Fibroblast of pulmonary artery (primary cell): ENCODE measurements around the gene PLPPR1.

Experiments used
- DNase-seq: peaks from one replicate; pipeline ENCODE4 v3.0.0-alpha.2; 2010; ENCODE audit warnings: low read depth
- H3K4me3 ChIP-seq: replicated peaks from 2 replicates; pipeline ENCODE4 v1.5.1; 2011; ENCODE audit warnings: low read depth, mild to moderate bottlenecking, control low read depth, low read length, moderate library complexity
- TF ChIP-seq, protein P1 (sequence below): IDR thresholded peaks from 2 replicates; pipeline ENCODE4 v1.5.1; 2011; ENCODE audit warnings: mild to moderate bottlenecking, control low read depth, low read length, inconsistent platforms; ENCODE audit errors: missing control alignments

The PLPPR1 gene

DNA sequence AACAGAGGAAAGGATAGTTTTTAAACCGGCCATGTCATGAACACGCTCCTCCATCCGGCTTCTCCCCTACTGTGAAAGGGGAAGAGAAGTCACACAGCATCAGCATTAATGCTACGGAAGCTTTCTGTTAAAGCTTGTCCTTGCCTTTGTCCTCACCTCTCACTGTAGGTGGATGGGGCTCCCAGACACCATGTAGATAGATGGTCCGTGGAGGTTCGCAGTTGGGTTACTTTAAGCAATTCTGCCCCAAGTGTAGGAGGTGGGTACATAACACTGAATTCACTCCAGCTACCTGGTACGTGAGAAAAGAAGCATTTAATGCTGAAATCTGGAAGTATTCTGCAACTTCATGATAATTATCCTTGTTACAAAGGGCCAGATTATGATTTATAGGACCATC is 190.5 kb downstream of the PLPPR1 start:
- TF ChIP-seq, protein P1, sequence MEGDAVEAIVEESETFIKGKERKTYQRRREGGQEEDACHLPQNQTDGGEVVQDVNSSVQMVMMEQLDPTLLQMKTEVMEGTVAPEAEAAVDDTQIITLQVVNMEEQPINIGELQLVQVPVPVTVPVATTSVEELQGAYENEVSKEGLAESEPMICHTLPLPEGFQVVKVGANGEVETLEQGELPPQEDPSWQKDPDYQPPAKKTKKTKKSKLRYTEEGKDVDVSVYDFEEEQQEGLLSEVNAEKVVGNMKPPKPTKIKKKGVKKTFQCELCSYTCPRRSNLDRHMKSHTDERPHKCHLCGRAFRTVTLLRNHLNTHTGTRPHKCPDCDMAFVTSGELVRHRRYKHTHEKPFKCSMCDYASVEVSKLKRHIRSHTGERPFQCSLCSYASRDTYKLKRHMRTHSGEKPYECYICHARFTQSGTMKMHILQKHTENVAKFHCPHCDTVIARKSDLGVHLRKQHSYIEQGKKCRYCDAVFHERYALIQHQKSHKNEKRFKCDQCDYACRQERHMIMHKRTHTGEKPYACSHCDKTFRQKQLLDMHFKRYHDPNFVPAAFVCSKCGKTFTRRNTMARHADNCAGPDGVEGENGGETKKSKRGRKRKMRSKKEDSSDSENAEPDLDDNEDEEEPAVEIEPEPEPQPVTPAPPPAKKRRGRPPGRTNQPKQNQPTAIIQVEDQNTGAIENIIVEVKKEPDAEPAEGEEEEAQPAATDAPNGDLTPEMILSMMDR, result no peak
- no peak for DNase-seq
- no peak overlapping the region for H3K4me3 ChIP-seq

DNA sequence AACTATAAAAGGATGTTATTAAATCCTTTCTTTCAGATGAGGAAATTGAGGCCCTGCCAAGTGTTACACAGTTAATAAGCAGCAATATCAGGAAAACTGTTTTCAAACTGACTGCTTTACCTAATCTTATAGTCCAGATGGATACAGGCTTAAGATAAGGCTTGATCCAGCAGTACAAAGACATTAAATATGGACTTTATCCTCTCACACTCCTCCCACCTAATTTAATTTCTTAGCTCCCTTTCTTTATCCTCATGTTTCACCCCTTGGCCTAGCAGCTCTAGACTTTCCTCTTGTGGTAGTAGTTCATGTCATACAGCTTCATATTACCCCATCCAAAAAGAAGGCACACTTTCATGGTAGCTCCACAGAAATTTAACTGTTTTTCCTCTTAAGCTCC is 191.8 kb downstream of the PLPPR1 start:
- H3K4me3 ChIP-seq, result no peak overlapping the region
- no peak for DNase-seq
- TF ChIP-seq, protein P1, result no peak

DNA sequence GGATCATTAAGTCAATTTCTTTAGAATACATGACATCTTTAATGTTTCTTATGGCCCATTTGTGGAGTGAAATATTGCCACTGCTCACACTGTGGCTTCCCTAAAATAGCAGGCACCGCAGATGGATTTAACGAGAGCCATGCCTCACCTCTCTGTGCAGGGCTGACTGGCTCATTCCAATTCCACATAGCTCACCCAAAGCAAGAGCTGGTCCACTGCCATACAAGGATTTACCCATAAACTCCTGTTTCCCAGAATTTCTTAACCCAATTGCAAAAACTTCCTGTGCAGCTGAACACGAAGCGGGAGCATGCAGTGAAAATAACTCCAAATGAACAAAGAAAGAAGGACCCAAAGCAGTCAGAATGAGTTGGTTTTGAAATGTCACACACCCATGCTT is 196.7 kb downstream of the PLPPR1 start:
- no peak for DNase-seq
- TF ChIP-seq, protein P1, result no peak
- H3K4me3 ChIP-seq, result no peak overlapping the region

DNA sequence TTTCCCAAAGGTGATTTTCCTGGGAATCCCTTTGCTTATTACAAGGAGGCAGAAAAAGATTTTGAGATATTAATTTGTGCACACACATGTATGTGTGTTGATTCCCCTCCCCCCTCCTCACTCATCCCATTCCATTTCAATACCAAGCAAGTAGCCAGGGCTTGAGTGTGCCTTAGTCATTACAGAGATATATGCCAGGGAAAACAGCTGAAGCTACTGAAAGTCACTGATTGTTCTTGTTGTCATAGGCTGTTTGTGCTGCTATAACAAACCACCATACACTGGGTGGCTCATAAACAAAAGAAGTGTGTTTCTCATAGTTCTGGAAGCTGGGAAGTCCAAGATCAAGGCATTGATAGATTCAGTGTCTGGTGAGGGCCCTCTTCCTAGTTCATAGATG is 197.6 kb downstream of the PLPPR1 start:
- DNase-seq, result no peak
- H3K4me3 ChIP-seq, result no peak overlapping the region
- TF ChIP-seq, protein P1, result no peak

DNA sequence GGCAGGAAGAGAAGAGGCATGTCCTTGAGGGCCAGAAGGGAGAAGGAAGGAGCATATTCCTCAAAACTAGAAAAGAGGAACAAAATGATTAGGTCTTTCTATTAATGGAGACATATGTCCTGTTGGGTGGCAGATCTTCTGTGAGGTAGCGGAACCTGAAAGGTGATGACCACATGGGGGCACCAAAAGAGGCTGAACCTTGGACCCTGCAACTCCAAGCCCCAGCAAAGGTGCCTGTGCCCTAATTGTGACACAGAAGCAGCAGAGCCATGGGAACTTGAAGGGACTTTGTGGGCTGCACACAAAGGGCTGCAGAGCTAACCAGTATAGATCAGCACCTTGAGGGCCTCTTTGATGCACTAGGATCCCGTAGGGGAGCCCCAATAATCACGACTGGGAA is 198.3 kb downstream of the PLPPR1 start:
- no peak overlapping the region for H3K4me3 ChIP-seq
- TF ChIP-seq, protein P1, result no peak
- DNase-seq, result no peak

DNA sequence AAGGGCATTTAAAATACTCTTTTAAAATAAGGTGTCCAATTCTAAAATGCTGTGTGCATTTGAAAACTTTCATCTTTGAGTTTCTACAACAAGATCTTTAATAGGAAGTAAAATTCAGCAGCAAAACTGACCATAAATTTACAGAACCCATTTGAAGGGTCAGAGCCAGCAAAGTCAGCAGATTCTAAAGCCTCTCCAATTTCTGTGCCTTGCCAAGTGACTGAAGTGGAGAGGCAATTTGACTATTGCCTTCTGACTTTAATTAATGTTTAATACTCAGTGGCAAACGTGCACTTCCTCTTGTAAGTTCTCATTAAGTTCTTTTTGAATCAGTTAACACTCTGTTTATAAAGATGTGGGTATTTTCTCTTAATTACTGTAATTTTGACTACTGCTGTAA is 201.1 kb downstream of the PLPPR1 start:
- no peak overlapping the region for H3K4me3 ChIP-seq
- TF ChIP-seq, protein P1, result no peak
- no peak for DNase-seq

DNA sequence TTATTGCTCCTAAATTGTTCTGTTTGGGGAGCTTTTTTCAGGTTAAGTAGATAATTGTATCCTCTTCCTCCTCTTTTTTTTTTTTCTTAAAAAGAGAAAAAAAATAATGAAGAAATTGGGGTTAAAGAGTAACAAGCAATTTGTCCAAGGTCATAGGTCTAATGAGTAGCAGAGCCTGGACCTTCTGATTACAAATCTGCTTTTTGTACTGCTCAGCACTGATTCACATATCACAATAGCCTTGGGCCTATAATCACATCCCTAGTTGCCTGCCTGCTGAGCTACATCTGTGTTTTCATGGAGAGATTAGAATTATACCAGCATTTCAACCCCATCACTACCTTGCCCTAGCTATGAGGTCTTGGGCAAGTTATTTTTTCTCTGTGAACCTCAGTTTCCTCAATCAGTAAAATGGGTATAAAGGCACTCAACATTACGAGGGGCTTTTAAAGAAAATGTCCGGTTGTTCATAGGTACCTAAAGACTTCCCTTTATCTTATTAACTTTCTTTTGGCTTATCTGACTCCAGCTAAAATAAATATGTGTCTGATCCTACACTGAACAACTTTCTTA is 204.0 kb downstream of the PLPPR1 start:
- no peak for DNase-seq
- TF ChIP-seq, protein P1, result no peak
- H3K4me3 ChIP-seq, result no peak overlapping the region
